Measurements from ENCODE around the gene TLE4.

Gene TLE4

GRCh38 chr9:79672891-79673290 lies 101.1 kb downstream of the TLE4 start:
- no peak overlapping the region for H3K4me3 ChIP-seq (ENCODE audit: low read length)
- no peak for DNase-seq (ENCODE audit: low read depth, low spot score)

- no peak overlapping the region for H3K4me3 ChIP-seq (ENCODE audit: low read length)
- no peak for DNase-seq (ENCODE audit: low read depth, low spot score)
These were observed 101.8 kb downstream of the TLE4 start for GRCh38 chr9:79673614-79674013.

GRCh38 chr9:79674052-79674777 lies 102.5 kb downstream of the TLE4 start:
- H3K4me3 ChIP-seq (ENCODE audit: low read length): no peak overlapping the region
- no peak for DNase-seq (ENCODE audit: low read depth, low spot score)

- H3K4me3 ChIP-seq (ENCODE audit: low read length): no peak overlapping the region
- DNase-seq (ENCODE audit: low read depth, low spot score): no peak
These were observed 109.8 kb downstream of the TLE4 start for GRCh38 chr9:79681576-79681975.

- H3K4me3 ChIP-seq (ENCODE audit: low read length): no peak overlapping the region
- DNase-seq (ENCODE audit: low read depth, low spot score): no peak
These were observed 110.4 kb downstream of the TLE4 start for GRCh38 chr9:79682076-79682736.

GRCh38 chr9:79684059-79684458 lies 112.3 kb downstream of the TLE4 start:
- DNase-seq (ENCODE audit: low read depth, low spot score): no peak
- H3K4me3 ChIP-seq (ENCODE audit: low read length): no peak overlapping the region

- H3K4me3 ChIP-seq (ENCODE audit: low read length): no peak overlapping the region
- DNase-seq (ENCODE audit: low read depth, low spot score): no peak
These were observed 113.2 kb downstream of the TLE4 start for GRCh38 chr9:79684711-79685575.

GRCh38 chr9:79685577-79685976 lies 113.8 kb downstream of the TLE4 start:
- DNase-seq (ENCODE audit: low read depth, low spot score): no peak
- no peak overlapping the region for H3K4me3 ChIP-seq (ENCODE audit: low read length)

GRCh38 chr9:79686381-79687130 lies 114.8 kb downstream of the TLE4 start:
- DNase-seq (ENCODE audit: low read depth, low spot score): peak; percentile 43

GRCh38 chr9:79687131-79687447 lies 115.3 kb downstream of the TLE4 start:
- H3K4me3 ChIP-seq (ENCODE audit: low read length): no peak overlapping the region

More at GRCh38 chr9:79686381-79687130, 114.8 kb downstream of the TLE4 start:
- no peak overlapping the region for H3K4me3 ChIP-seq (ENCODE audit: low read length)

GRCh38 chr9:79688363-79688762 lies 116.6 kb downstream of the TLE4 start:
- no peak overlapping the region for H3K4me3 ChIP-seq (ENCODE audit: low read length)
- no peak for DNase-seq (ENCODE audit: low read depth, low spot score)

More at GRCh38 chr9:79687131-79687447, 115.3 kb downstream of the TLE4 start:
- peak; percentile 76 for DNase-seq (ENCODE audit: low read depth, low spot score)

- no peak for DNase-seq (ENCODE audit: low read depth, low spot score)
- H3K4me3 ChIP-seq (ENCODE audit: low read length): no peak overlapping the region
These were observed 117.8 kb downstream of the TLE4 start for GRCh38 chr9:79689576-79689975.

GRCh38 chr9:79691496-79691895 lies 119.7 kb downstream of the TLE4 start:
- DNase-seq (ENCODE audit: low read depth, low spot score): no peak
- no peak overlapping the region for H3K4me3 ChIP-seq (ENCODE audit: low read length)

- H3K4me3 ChIP-seq (ENCODE audit: low read length): no peak overlapping the region
- no peak for DNase-seq (ENCODE audit: low read depth, low spot score)
These were observed 121.2 kb downstream of the TLE4 start for GRCh38 chr9:79692857-79693571.

- DNase-seq (ENCODE audit: low read depth, low spot score): no peak
- no peak overlapping the region for H3K4me3 ChIP-seq (ENCODE audit: low read length)
These were observed 122.0 kb downstream of the TLE4 start for GRCh38 chr9:79693750-79694149.

GRCh38 chr9:79694208-79694607 lies 122.4 kb downstream of the TLE4 start:
- no peak for DNase-seq (ENCODE audit: low read depth, low spot score)
- no peak overlapping the region for H3K4me3 ChIP-seq (ENCODE audit: low read length)

GRCh38 chr9:79694676-79695400 lies 123.1 kb downstream of the TLE4 start:
- no peak overlapping the region for H3K4me3 ChIP-seq (ENCODE audit: low read length)
- DNase-seq (ENCODE audit: low read depth, low spot score): no peak

GRCh38 chr9:79695531-79696175 lies 123.9 kb downstream of the TLE4 start:
- H3K4me3 ChIP-seq (ENCODE audit: low read length): no peak overlapping the region
- DNase-seq (ENCODE audit: low read depth, low spot score): peak; percentile 66
